Lung (tissue), 12 donors: ENCODE data around the gene TLL1. TPM values are rescaled to one million over a fixed set of nuclear protein-coding genes. Genes with fewer than 3 reads are reported as not detected.
A peak's percentile ranks its signal among the peaks of the same experiment; 100 is the strongest.

Experiments
- ATAC-seq: fragments of 200-7000 bp; cut with Tn5 transposase; one replicate; pipeline ENCODE4 v1.9.1; 2020; ENCODE audit warnings: moderate number of reproducible peaks; ENCODE audit not compliant: insufficient read depth, low FRiP score
- DNase-seq, 3 donors: peaks; one replicate each; pipeline ENCODE4 v3.0.0-alpha.2; 2013 to 2017
- H3K27ac ChIP-seq, 2 donors: one replicate each; pipeline ENCODE4 v1.5.1; 2013; ENCODE audit warnings: mild to moderate bottlenecking in 2 of 2, moderate library complexity in 2 of 2, control low read depth in 1 of 2, inconsistent platforms in 1 of 2, low read depth in 1 of 2, low read length in 1 of 2
- H3K27me3 ChIP-seq, 3 donors: one replicate each; pipeline ENCODE4 v1.5.1; 2013; ENCODE audit warnings: low read length in 2 of 3; ENCODE audit not compliant: control insufficient read depth in 3 of 3, insufficient read depth in 3 of 3
- H3K36me3 ChIP-seq, 4 donors: one replicate each; pipeline ENCODE4 v1.5.1; 2013; ENCODE audit warnings: low read length in 4 of 4, mild to moderate bottlenecking in 1 of 4, moderate library complexity in 1 of 4; ENCODE audit not compliant: control insufficient read depth in 4 of 4, insufficient read depth in 4 of 4
- H3K4me1 ChIP-seq, 5 donors: one replicate each; pipeline ENCODE4 v1.5.1; 2013; ENCODE audit warnings: low read length in 5 of 5, mild to moderate bottlenecking in 2 of 5, moderate library complexity in 1 of 5; ENCODE audit not compliant: control insufficient read depth in 5 of 5, insufficient read depth in 5 of 5
- H3K4me3 ChIP-seq: one replicate; pipeline ENCODE4 v1.5.1; 2013; ENCODE audit warnings: mild to moderate bottlenecking, control low read depth, moderate library complexity
- H3K9ac ChIP-seq, 2 donors: one replicate each; pipeline ENCODE4 v1.5.1; 2013; ENCODE audit warnings: low read length in 2 of 2, control low read depth in 1 of 2; ENCODE audit not compliant: insufficient read depth in 1 of 2
- H3K9me3 ChIP-seq, 4 donors: one replicate each; pipeline ENCODE4 v1.5.1; 2013; ENCODE audit warnings: low read length in 3 of 4, mild to moderate bottlenecking in 1 of 4, moderate library complexity in 1 of 4; ENCODE audit not compliant: control insufficient read depth in 4 of 4, insufficient read depth in 3 of 4
- WGBS, 2 donors: extraction: QIAGEN DNeasy Blood & Tissue Kit; methylation state at CpG; one replicate each; pipeline ENCODE4 v1.1.7; 2013; 5-methylcytosine and 5-hydroxymethylcytosine counted together
- polyA plus RNA-seq, 2 donors: library from polyadenylated mRNA; stranded (reverse); fragments of 200-250 nt; gene quantifications; one replicate each; pipeline ENCODE4 v1.2.1, GENCODE V29; 2013
- total RNA-seq, 2 donors: library from RNA; depleted of rRNA in 1 of 2; stranded (reverse); fragments of >200 nt in 1 of 2; gene quantifications; one replicate each; pipeline ENCODE4 v1.2.1, GENCODE V29; 2014 to 2021
- TF ChIP-seq, protein P1 (sequence below): IDR thresholded peaks from 2 replicates; pipeline ENCODE4 v1.5.1; 2012; ENCODE audit warnings: mild to moderate bottlenecking; ENCODE audit errors: control extremely low read depth, extremely low read depth
- donor health status: control.
- donor health status: control.
- donor health status: Bipolar disorder and iron deficiency.
- donor health status: healthy.
- donor health status: DM: yes; HTN: yes; CAD: no.

TLL1 gene
- total and polyA plus RNA-seq, 4 donors, result 0.93 to 5.7 (median 1.9) TPM

GRCh38 chr4:165842684-165843083, 30.4 kb upstream of the TLL1 start:
- Histone ChIP-seq H3K27ac (no peak overlapping the region), H3K36me3 (no peaks in the 10 kb centered on the region), H3K9ac (no peak overlapping the region), H3K9me3 (no peaks in the 10 kb centered on the region), H3K4me1 (no peaks in the 10 kb centered on the region), H3K27me3 (no peaks in the 10 kb centered on the region), H3K4me3 (no peak overlapping the region)
- no peak for ATAC-seq
- no peak for DNase-seq
- TF ChIP-seq, protein P1, sequence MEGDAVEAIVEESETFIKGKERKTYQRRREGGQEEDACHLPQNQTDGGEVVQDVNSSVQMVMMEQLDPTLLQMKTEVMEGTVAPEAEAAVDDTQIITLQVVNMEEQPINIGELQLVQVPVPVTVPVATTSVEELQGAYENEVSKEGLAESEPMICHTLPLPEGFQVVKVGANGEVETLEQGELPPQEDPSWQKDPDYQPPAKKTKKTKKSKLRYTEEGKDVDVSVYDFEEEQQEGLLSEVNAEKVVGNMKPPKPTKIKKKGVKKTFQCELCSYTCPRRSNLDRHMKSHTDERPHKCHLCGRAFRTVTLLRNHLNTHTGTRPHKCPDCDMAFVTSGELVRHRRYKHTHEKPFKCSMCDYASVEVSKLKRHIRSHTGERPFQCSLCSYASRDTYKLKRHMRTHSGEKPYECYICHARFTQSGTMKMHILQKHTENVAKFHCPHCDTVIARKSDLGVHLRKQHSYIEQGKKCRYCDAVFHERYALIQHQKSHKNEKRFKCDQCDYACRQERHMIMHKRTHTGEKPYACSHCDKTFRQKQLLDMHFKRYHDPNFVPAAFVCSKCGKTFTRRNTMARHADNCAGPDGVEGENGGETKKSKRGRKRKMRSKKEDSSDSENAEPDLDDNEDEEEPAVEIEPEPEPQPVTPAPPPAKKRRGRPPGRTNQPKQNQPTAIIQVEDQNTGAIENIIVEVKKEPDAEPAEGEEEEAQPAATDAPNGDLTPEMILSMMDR, result no peak

GRCh38 chr4:165844161-165844560, 28.9 kb upstream of the TLL1 start:
- H3K4me1 ChIP-seq, result no peaks in the 10 kb centered on the region
- H3K27me3 ChIP-seq, result no peaks in the 10 kb centered on the region
- H3K27ac ChIP-seq, result no peak overlapping the region
- H3K4me3 ChIP-seq, result no peak overlapping the region
- H3K9me3 ChIP-seq, result no peaks in the 10 kb centered on the region
- DNase-seq (peak in 2 of 3 donors; percentile 37 to 57), ATAC-seq (no peak)
- TF ChIP-seq, protein P1, result no peak
- H3K36me3 ChIP-seq, result no peaks in the 10 kb centered on the region
- 53 to 69% methylated on average over 7 of the region's 7 CpGs for WGBS, 2 donors
- H3K9ac ChIP-seq, result no peak overlapping the region

GRCh38 chr4:165851256-165851655, 21.8 kb upstream of the TLL1 start:
- WGBS, 2 donors, result 79 to 93% methylated on average over 3 of the region's 3 CpGs
- Histone ChIP-seq H3K27me3 (no peaks in the 10 kb centered on the region), H3K9ac (no peak overlapping the region), H3K9me3 (no peaks in the 10 kb centered on the region), H3K4me3 (no peak overlapping the region), H3K27ac (no peak overlapping the region), H3K36me3 (no peaks in the 10 kb centered on the region), H3K4me1 (no peaks in the 10 kb centered on the region)
- DNase-seq, result no peak
- TF ChIP-seq, protein P1, result no peak
- no peak for ATAC-seq

GRCh38 chr4:165855191-165855590, 17.8 kb upstream of the TLL1 start:
- H3K9ac ChIP-seq, result no peak overlapping the region
- TF ChIP-seq, protein P1, result no peak
- no peak for ATAC-seq
- no peak overlapping the region for H3K4me3 ChIP-seq
- no peak overlapping the region for H3K27ac ChIP-seq
- no peaks in the 10 kb centered on the region for H3K36me3 ChIP-seq
- no peaks in the 10 kb centered on the region for H3K9me3 ChIP-seq
- no peaks in the 10 kb centered on the region for H3K4me1 ChIP-seq
- peaks cover 0 to 2% (median 0%) of the 10 kb centered on the region in 3 donors for H3K27me3 ChIP-seq
- no peak for DNase-seq
